ENCODE measurements around the gene IFT20.

GRCh38 chr17:28327709-28328108, 7.6 kb downstream of the IFT20 start:
- TF ChIP-seq CTCF (conservative IDR thresholded peaks at IDR 0.05; ENCODE audit: low read depth in 2 of 2) (0 out of 4 replicates have a peak, but pooled peaks have one; percentile 8 to 15), EZH2phosphoT487 (IDR thresholded peaks at IDR 0.05; ENCODE audit: unreplicated experiment) (no peak), EZH2 (IDR thresholded peaks at IDR 0.05; ENCODE audit: low read depth, unreplicated experiment) (no peak), REST (IDR thresholded peaks at IDR 0.05; ENCODE audit: unreplicated experiment) (no peak), POLR2AphosphoS5 (IDR thresholded peaks at IDR 0.05; ENCODE audit: low read depth) (no peak), ZNF462 (CRISPR knock-in tag; IDR thresholded peaks at IDR 0.05) (no peak), CREB1 (CRISPR knock-in tag; IDR thresholded peaks at IDR 0.05; ENCODE audit: low read depth) (no peak), NANOG (IDR thresholded peaks at IDR 0.05; ENCODE audit: borderline replicate concordance) (no peak), ETS1 (IDR thresholded peaks at IDR 0.05) (no peak), STAT1 (IDR thresholded peaks at IDR 0.05; ENCODE audit: unreplicated experiment) (no peak), JUNB (IDR thresholded peaks at IDR 0.05; ENCODE audit: unreplicated experiment) (no peak)

Measured in GM23338 (cell line).